HG02571 (cell line): ENCODE data around the gene DLD.
"Not testable (repeated sequence)": the region's sequence is repeated elsewhere in the genome, so short reads cannot be mapped to it uniquely, and the experiment has no call there.

ENCODE experiments used
- ATAC-seq: cut with Tn5 transposase; IDR thresholded peaks from one replicate; pipeline ENCODE4 v1.9.1; 2021; ENCODE audit warnings: mild to moderate bottlenecking, moderate library complexity; ENCODE audit not compliant: unreplicated experiment

The DLD gene

GRCh38 chr7:107943018-107943417 lies 52.0 kb downstream of the DLD start:
- no peak for ATAC-seq

- ATAC-seq = no peak
These were observed 53.6 kb downstream of the DLD start for GRCh38 chr7:107944411-107945169.

- no peak for ATAC-seq
These were observed 54.3 kb downstream of the DLD start for GRCh38 chr7:107945332-107945731.

GRCh38 chr7:107946451-107946850 lies 55.5 kb downstream of the DLD start:
- ATAC-seq = no peak

GRCh38 chr7:107946881-107947280 lies 55.9 kb downstream of the DLD start:
- no peak for ATAC-seq

- no peak for ATAC-seq
These were observed 57.9 kb downstream of the DLD start for GRCh38 chr7:107948645-107949442.

GRCh38 chr7:107949443-107949935 lies 58.5 kb downstream of the DLD start:
- ATAC-seq = no peak

GRCh38 chr7:107951172-107951787 lies 60.3 kb downstream of the DLD start:
- ATAC-seq = no peak

- no peak for ATAC-seq
These were observed 60.9 kb downstream of the DLD start for GRCh38 chr7:107951896-107952295.

GRCh38 chr7:107953265-107953923 lies 62.4 kb downstream of the DLD start:
- ATAC-seq = no peak

GRCh38 chr7:107953924-107954303 lies 62.9 kb downstream of the DLD start:
- no peak for ATAC-seq

- no peak for ATAC-seq
These were observed 64.4 kb downstream of the DLD start for GRCh38 chr7:107955394-107955793.

GRCh38 chr7:107956950-107957349 lies 66.0 kb downstream of the DLD start:
- not testable (repeated sequence) for ATAC-seq

GRCh38 chr7:107957436-107957835 lies 66.5 kb downstream of the DLD start:
- ATAC-seq = no peak

- no peak for ATAC-seq
These were observed 68.0 kb downstream of the DLD start for GRCh38 chr7:107958764-107959526.

- no peak for ATAC-seq
These were observed 68.5 kb downstream of the DLD start for GRCh38 chr7:107959527-107959898.

GRCh38 chr7:107960272-107960671 lies 69.3 kb downstream of the DLD start:
- no peak for ATAC-seq

- ATAC-seq = no peak
These were observed 70.4 kb downstream of the DLD start for GRCh38 chr7:107961405-107961804.

GRCh38 chr7:107962817-107963216 lies 71.8 kb downstream of the DLD start:
- no peak for ATAC-seq

- no peak for ATAC-seq
These were observed 73.5 kb downstream of the DLD start for GRCh38 chr7:107964510-107964909.
